GM19351 (cell line): ENCODE data around the gene NRXN2.

Source experiments
- ATAC-seq: cut with Tn5 transposase; IDR thresholded peaks from one replicate; pipeline ENCODE4 v1.9.1; 2021; ENCODE audit warnings: mild to moderate bottlenecking, moderate library complexity; ENCODE audit not compliant: unreplicated experiment

Gene NRXN2

DNA sequence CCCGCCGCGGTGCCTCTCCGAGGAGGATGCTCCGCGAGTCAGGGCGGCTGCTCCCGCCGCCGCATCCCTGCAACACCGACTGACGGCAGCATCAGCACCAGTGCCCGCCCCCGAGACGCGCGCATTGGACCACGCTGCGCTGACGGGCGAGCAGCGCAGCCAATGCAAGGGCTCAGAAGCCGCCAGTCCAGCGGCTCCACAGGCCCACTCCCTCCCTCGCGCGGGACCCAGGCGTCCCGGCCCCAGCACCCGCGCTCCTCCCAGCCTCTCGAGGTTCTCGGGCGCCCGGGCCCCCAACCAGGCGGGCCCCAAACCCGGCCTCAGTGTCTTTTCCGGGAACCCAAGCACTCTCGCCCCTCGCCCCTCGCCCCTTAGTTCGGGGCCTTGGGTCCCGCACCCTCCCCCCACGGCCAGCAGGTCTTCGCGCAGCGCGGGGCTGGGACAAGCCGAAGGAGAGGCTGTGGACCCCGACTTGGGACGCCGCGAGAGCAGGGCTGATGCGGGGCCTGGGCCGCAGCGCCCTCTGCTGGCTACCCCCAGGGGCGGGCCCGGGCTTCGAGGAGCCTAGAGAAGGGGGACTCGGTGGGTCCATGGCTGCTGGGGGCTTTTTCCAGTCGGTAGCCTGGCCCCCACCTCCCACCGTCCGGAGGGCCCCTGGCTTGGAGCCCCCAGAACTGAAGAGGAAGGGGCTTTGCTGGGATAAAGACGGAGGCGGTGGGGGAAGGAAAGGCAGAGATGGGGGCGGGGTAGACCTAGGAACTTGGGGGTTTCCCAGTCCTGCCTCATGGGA lies at the start of gene NRXN2:
TSS of gene NRXN2 (minus strand) at position 81 of the 790 bp plus-strand sequence. CDS start 9,498 bp downstream, outside the sequence.
- ATAC-seq = peak; percentile 97

- ATAC-seq = no peak
Observed at GRCh38 chr11:64772303-64773018, 49.5 kb upstream of the NRXN2 start.

DNA sequence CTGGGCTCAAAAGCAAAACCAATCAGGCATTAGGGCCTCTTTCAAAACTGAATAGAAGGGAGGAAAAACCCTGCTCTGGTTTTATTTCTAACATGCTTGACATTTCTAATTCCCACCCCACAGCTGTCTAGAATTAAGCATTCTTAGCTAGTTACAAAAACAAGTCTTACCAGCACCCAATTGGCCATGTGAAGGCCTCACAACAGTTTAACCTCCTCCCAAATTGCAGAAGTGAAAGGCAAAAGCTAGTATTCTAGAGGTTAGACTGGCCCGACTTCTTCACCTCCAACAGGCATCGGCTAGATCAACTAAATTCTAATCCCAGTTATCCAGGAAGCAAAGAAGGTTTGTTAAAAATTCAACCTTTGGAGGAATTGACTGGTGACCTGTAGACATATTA lies 48.9 kb upstream of the NRXN2 start:
- ATAC-seq = no peak

DNA sequence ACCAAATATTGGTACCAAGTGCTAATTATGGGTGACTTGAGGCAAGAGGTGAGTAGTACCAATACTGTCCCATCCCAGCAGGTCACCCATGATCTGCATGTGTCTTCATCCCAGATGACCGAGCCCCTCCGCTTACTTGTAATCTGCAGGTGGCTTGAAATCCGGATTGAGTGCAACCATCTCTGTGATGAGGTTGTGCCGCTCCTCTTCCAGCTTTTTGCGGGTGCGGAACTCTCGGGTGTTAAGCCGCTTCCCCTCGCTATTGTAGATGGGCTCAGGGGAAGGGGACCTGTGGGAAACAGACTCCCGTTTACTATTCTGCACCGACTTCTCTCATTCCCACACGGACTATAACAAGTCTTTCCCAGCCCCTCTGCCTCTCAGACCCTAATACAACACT lies 47.1 kb upstream of the NRXN2 start:
- ATAC-seq = no peak

DNA sequence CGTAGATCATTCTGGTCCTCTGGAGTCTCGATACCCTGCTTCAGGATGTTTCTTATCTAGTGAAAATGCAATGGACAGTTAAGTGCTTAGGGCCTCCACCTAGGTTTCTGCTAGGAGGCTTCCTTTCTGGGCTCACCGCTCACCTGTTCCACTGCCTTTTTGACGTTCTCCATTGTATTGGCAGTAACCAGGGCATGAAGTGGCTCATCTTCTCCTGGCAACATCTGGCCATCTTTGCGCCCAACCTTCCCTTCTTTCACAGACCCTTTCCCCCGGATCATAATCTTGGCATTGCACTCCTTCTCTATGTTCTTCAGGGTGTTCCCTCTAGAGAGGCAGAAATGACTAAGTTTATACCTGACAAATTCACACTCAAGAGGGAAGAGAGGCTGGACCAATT lies 46.3 kb upstream of the NRXN2 start:
- ATAC-seq = no peak

DNA sequence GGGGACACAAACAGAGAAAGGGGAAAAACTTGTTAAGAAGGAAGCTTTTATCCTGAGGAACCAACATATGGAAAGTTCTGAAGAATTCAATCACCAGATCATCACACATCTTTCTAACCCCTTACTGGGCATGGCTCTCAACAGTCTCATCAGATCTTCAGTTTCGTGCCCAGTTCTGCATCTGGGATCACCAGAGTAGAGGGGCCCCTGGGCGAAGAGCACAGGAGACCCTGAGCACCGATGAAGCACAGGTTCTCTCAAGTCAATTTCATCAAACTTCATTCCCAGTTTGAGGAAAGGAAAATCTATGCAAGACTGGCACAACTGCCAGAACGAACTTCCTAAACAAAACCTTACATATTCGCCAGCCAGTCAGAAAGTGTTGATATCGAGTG lies 45.3 kb upstream of the NRXN2 start:
- ATAC-seq = no peak

DNA sequence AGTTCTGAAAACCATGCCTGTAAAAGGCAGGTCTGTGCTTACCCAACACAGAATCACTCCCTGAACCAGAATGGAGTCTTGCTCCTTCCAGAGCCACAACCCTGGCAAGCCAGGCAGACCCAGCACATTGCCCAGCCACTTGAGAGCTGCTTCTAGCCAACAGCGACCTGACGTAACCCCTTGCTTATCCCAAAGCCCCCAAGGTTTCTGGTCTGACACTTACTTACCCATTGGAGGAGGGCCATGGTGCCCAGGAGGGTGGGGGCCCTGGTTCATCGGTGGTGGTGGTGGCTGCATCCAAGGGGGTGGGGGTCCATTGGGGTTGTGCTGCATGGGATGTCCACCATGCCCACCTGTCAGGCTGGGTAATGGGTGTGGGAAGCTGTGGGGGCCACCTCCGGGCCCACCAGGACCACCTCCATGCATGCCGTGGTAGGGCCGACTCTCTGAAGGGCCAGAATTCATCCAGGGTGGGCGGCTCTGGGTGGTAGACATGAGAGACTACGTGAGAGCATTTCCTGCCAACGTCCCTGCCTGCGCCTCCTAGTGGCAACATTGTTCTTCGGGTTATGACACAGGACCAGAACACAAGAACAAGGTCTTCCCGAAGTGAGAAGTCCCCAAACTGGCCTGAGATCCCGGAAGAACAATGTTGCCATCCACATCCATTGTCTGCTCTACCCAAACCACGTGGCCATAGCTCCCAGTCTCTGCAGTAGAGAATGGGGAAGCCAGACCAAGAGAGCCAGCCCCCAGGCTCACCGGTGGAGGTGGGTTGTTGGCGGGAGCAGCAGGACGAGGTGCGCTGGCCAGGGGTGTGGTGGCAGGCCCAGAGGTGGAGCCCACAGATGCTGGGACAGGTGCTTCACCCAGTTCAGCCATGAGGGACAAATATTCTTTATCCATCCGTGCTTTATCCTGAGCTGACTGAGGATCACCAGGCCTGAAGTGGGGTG lies 44.6 kb upstream of the NRXN2 start:
- ATAC-seq = no peak

GRCh38 chr11:64766881-64767280 lies 43.9 kb upstream of the NRXN2 start:
- ATAC-seq = no peak

DNA sequence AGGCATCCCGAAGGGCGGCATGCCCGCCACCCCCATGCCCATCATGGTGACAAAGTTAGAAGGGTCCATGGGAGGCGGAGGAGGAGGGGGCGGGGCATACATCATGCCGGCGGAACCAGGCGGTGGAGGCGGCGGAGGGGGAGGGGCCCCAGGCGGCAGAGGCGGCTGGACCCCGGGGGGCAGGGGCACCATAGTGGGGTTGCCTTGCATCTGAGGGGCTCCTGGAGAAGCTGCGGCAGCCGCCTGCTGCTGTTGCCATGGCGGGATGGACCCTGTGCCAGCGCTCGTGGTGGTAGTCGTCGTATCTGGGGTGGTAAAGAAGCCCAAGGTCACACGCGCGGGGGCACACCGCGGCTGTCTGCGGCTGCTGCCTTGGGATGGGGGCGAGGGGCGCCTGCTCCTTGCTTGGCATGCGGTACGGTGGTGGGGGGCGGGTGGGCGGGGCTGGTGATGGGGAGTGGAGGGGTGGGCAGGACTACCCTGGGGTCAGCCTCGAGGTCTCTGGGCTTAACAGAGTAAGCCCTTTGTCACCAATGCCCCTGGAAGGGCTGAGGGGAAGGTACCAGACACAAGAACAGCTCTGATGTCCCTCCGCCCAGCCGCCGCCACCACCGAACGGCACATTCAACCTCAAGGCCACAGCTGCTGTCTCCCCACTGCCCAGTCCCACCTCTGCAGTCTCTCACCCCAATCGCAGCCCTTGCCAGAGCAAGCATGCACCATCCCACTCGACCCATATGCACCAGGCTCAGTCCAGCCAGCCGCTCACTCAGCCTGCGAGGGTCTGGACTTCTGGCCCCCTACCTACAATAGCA lies 43.1 kb upstream of the NRXN2 start:
- no peak for ATAC-seq

DNA sequence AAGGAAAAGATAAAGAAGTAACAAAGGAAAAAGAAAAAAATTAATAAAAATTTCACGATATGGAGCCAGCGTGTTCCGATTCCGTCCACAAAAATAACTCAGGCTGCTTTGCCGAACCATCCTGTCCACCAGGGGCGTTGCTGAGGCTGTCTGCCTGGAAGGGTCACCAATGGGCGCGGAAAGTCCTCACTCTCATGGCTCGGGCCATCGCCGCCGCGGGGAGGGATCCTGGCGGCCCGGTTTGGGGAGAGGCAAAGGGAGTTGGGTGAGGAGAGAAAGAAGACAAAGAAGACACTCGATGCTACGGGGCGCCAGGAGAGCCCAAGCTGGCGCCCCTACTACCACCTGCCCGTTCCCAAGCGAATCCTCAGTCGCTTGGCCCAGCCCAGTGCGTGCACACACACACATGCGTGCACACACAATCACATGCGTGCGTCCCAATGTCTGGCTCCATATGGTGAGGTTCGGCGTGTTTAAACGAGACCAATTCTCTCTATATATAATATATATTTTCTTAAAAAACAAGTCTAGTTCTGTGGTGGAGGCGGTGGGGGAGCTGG lies 42.4 kb upstream of the NRXN2 start:
- no peak for ATAC-seq

DNA sequence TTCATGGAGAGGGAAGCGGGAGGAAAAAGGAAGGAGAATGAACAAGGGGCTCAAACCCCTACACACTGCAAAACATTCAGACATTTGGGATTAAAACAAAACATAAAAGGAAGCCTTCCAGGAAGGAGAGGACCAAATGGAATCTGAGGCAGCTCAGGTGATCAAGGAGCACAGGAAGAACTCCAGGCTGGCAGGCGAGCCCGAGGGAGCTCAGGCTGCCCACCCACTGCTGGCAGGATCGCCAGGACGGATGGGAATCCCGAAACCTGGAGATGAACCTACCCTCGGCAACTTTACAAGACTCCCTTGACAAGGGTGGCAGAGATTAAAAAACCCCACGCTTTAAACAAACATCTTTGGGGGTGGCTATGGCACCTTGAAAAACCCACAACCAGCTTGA lies 41.8 kb upstream of the NRXN2 start:
- ATAC-seq = no peak

- ATAC-seq = no peak
Observed at GRCh38 chr11:64764040-64764611, 41.1 kb upstream of the NRXN2 start.

GRCh38 chr11:64763526-64764039 lies 40.6 kb upstream of the NRXN2 start:
- ATAC-seq = no peak

GRCh38 chr11:64762674-64763525 lies 39.9 kb upstream of the NRXN2 start:
- ATAC-seq = no peak

DNA sequence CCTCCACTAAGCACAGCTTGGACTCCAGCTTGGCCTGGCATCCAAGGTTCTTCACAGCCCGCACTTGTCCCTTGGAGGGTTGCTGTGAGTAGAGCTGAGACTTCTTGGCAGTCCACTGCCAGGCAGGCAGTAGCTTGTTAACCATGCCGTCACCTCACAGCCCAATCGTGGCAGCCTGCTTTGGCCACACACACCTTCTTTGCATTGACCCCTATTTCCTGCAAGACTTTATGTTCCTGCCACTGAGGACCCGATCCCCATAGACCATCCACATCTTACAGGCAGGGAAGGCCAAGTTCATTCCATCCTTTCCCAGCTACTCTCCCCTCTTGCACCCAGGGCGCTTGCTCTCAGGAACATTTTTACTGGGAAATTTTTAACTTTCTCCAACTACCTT lies 39.3 kb upstream of the NRXN2 start:
- no peak for ATAC-seq

- no peak for ATAC-seq
Observed at GRCh38 chr11:64760759-64761420, 37.9 kb upstream of the NRXN2 start.

DNA sequence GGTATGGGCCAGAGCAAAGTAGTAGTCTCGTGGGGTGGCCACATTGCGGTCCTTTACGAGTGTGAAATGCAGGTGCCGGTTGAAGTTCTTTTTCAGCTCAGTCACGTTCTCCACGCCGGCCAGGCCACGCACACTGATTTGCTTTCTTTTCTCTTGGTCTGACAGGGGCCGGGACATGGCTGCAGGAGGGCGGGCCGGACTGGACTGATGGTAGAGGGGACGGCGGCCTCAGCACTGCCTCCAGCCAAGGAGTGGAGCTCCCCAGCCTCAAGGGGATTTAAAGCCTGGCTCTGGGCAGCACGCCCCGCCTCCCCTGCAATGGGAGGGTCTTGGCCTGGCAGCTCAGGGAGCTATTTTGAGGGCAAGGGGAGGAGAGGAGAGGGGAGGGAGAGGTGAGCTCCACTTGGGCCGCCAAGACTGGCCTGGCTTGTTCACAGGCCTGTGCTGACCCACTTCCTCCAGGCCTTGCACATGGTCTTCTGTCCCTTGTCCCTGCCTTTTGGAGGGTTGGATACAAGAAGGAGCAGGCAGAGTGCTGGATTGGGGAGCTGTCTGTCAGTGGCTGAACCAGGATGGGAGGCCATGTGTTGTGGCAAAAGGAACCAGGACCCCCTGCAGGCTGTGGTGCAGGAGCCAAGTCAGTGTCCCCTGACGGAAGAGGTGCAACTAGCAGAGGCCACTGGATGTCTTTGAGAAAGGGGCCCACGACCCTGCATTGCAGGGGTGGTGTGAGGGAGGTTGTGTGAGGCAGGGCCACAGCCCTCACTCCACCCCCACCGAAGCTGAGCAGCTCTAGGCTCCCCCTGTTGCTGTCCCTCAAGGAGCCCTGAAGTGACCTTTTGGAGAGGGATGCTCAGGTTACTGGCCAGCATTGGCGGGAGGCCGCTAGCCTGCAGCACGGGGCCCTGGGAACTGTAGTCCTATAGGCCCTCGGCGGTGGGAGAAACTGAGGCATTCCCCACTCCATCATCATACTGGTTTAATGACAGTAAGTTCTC lies 37.0 kb upstream of the NRXN2 start, which contains the start of gene PYGM:
TSS of gene PYGM (minus strand) at position 253 of the 998 bp plus-strand sequence. CDS start at position 177, 76 bp downstream.
- ATAC-seq = no peak
